Epithelial cell of esophagus (primary cell): ENCODE measurements around the gene TJAP1.
"Not testable (repeated sequence)": the region's sequence is repeated elsewhere in the genome, so short reads cannot be mapped to it uniquely, and the experiment has no call there.

ENCODE experiments used
- DNase-seq: peaks from one replicate; pipeline ENCODE4 v3.0.0; 2010; ENCODE audit warnings: low read depth
- H3K4me3 ChIP-seq: 2 replicates; pipeline ENCODE4 v1.5.1; 2011; ENCODE audit warnings: mild to moderate bottlenecking, low read length, control low read depth
- TF ChIP-seq, protein P1 (sequence below): IDR thresholded peaks from 2 replicates; pipeline ENCODE4 v1.5.1; 2011; ENCODE audit warnings: low read depth, mild to moderate bottlenecking, low read length, control low read depth, inconsistent platforms; ENCODE audit not compliant: insufficient read depth; ENCODE audit errors: missing control alignments

TJAP1 gene

DNA sequence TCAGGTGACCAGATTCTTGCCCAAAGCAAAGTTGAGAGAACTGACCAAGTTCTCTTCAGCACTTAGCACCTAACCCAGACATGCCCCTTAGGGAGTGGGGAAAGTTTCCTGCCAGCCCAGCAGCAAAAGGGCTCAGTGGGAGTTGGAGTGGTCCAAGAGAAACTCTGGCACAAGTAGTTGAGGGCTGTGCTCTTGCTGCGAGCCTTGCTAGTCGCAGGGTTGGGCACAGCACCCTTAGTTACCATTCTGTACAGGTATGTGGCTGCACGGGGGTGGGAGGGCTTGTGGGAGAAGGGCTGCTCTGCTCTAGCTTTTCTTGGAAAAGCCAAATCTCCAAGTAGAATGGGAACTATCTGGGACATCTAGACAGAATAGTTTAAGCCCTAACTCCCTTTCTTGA lies 45.9 kb downstream of the TJAP1 start:
- no peak overlapping the region for H3K4me3 ChIP-seq
- no peak for DNase-seq
- TF ChIP-seq, protein P1, sequence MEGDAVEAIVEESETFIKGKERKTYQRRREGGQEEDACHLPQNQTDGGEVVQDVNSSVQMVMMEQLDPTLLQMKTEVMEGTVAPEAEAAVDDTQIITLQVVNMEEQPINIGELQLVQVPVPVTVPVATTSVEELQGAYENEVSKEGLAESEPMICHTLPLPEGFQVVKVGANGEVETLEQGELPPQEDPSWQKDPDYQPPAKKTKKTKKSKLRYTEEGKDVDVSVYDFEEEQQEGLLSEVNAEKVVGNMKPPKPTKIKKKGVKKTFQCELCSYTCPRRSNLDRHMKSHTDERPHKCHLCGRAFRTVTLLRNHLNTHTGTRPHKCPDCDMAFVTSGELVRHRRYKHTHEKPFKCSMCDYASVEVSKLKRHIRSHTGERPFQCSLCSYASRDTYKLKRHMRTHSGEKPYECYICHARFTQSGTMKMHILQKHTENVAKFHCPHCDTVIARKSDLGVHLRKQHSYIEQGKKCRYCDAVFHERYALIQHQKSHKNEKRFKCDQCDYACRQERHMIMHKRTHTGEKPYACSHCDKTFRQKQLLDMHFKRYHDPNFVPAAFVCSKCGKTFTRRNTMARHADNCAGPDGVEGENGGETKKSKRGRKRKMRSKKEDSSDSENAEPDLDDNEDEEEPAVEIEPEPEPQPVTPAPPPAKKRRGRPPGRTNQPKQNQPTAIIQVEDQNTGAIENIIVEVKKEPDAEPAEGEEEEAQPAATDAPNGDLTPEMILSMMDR = no peak

DNA sequence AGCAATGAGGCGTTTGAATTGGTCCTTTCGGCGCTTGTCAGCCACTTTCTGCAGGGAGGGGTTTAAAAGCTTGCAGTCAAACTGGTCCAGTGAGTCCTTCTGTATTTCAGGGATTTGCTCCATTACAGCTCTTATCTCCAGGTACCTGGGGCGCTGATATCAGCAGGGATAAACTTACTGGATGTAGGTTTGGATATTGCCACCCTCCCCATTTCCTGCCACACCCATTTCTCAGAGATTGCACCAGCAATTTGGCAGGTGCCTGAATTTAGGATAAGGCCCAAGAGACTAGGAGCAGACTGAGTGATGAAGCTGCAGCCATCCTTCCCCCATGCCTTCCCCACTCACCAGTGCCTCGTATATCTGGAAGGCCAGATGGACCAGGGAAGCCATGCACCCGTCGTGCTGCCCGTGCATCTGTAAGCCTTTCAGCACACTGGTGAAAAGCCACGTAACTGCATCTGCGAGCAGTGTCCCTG lies 47.2 kb downstream of the TJAP1 start:
- DNase-seq = no peak
- H3K4me3 ChIP-seq = no peak overlapping the region
- TF ChIP-seq, protein P1 = no peak

DNA sequence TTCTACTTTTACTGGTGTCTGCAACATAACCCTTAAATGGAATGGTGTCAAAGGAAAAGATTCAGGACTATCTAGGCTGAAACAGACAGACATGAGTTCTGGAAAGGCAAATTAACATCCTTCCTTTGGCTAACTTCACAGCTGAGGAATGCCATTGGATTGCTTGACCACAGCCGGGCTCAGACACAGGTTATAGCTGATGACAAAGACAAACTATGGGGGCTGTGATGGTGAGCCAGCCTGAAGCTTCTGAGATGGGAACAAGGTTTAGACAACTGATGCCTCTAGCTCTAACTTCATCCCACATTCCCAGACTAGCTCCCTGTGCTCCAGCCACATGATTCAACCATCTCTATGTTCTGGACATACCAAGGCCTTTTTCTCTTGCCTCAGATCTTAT lies 54.8 kb downstream of the TJAP1 start:
- TF ChIP-seq, protein P1 = no peak
- no peak overlapping the region for H3K4me3 ChIP-seq
- DNase-seq = no peak

DNA sequence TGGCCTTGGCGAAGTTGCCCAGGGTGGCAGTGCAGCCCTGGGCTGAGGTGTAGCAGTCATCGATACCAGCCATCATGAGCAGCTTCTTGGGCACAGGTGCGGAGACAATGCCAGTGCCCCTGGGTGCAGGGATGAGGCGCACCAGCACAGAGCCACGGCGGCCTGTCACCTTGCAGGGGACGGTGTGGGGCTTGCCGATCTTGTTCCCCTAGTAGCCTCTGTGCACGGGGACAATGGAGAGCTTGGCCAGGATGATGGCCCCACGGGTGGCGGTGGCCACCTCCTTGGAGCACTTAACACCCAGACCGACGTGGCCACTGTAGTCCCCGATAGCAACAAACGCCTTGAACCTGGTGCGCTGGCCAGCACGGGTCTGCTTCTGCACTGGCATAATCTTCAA lies 61.6 kb downstream of the TJAP1 start:
- DNase-seq, H3K4me3 ChIP-seq: not testable (repeated sequence)

DNA sequence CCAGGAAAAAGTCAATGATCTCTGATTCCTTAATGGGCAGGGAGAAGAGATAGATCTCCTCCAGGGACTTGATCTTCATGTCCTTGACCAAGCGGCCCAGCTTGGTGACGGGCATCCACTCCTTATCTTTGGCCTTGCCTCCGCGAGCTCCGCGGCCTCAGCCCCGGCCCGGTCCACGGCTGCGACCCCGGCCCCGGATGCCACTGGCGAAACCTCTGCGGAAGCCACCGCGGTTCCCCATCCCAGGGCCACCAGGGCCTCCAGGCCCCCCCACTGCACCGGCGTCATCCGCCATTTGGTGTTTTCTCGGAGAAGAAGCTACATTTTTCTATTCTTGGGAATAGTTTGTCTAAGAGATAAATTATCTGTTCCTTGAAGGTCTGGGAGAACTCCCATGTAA lies 62.0 kb downstream of the TJAP1 start:
- not testable (repeated sequence) for DNase-seq, H3K4me3 ChIP-seq

DNA sequence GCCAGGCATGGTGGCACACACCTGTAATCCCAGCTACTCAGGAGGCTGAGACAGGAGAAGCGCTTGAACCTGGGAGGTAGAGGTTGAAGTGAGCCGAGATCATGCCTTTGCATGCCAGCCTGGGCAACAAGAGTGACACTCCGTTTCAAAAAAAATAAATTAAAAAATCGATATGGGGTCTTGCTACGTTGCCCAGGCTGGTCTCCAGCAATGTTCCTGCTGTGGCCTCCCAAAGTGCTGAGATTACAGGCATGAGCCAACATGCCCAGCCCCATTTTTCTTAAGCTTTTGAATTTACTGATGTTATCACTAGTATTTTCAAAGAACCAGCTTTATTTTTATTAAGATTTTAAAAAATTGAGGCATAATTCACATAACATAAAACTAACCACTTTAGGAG lies 63.1 kb downstream of the TJAP1 start:
- no peak overlapping the region for H3K4me3 ChIP-seq
- DNase-seq = no peak
- TF ChIP-seq, protein P1 = no peak

DNA sequence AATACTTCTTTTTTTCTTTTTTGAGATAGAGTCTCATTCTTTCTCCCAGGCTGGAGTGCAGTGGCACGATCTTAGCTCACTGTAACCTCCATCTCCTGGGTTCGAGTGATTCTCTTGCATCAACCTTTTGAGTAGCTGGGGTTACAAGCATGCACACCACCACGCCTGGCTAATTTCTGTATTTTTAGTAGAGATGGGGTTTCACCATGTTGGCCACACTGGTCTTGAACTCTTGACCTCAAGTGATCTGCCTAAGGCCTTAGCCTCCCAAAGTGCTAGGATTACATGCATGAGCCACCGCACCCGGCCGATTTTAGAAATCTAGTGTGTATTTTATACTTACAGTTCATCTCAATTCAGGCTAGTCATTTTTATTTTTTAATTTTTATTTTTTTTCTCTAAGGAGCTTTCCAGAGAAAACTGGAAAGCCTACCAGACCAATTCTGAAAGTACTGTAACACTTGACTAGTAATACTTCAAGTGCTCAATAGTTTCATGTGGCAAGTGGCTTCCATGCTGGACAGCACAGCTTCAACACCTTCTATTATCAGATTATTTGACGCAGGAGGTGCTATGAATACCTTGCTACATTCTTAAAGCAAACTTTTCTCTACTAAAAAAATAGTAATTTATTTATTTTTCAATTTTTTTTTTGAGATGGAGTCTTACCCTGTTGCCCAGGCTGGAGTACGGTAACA lies 64.6 kb downstream of the TJAP1 start:
- no peak overlapping the region for H3K4me3 ChIP-seq
- no peak for DNase-seq
- TF ChIP-seq, protein P1 = no peak

DNA sequence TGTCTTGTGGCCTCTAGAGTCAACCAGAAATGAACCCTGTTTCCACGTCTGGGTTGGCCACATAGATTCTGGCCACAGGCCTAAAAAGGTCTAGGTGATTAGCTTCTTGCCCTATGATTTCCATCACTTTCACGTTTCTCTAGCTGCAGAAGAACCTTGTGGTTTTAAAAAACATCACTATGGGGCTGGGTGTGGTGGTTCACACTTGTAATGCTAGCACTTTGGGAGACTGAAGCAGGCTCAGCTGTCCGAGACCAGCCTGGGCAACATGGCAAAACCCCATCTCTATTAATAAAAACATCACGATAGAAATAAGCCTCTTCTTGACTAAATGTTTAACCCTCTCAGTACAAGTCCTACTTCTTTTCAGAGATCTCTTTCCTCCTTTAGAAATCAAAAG lies 67.1 kb downstream of the TJAP1 start:
- H3K4me3 ChIP-seq = no peak overlapping the region
- TF ChIP-seq, protein P1 = no peak
- no peak for DNase-seq
